Epithelial cell of esophagus (primary cell): Measurements from ENCODE around the gene ZNF787.

Experiments used
- DNase-seq: peaks from one replicate; pipeline ENCODE4 v3.0.0; 2010; ENCODE audit warnings: low read depth
- H3K4me3 ChIP-seq: 2 replicates; pipeline ENCODE4 v1.5.1; 2011; ENCODE audit warnings: mild to moderate bottlenecking, low read length, control low read depth
- TF ChIP-seq, protein P1 (sequence below): IDR thresholded peaks from 2 replicates; pipeline ENCODE4 v1.5.1; 2011; ENCODE audit warnings: low read depth, mild to moderate bottlenecking, low read length, control low read depth, inconsistent platforms; ENCODE audit not compliant: insufficient read depth; ENCODE audit errors: missing control alignments

Gene ZNF787

GRCh38 chr19:56117376-56117884 is 3.7 kb downstream of the ZNF787 start:
- TF ChIP-seq, protein P1, sequence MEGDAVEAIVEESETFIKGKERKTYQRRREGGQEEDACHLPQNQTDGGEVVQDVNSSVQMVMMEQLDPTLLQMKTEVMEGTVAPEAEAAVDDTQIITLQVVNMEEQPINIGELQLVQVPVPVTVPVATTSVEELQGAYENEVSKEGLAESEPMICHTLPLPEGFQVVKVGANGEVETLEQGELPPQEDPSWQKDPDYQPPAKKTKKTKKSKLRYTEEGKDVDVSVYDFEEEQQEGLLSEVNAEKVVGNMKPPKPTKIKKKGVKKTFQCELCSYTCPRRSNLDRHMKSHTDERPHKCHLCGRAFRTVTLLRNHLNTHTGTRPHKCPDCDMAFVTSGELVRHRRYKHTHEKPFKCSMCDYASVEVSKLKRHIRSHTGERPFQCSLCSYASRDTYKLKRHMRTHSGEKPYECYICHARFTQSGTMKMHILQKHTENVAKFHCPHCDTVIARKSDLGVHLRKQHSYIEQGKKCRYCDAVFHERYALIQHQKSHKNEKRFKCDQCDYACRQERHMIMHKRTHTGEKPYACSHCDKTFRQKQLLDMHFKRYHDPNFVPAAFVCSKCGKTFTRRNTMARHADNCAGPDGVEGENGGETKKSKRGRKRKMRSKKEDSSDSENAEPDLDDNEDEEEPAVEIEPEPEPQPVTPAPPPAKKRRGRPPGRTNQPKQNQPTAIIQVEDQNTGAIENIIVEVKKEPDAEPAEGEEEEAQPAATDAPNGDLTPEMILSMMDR = no peak
- no peak overlapping the region for H3K4me3 ChIP-seq
- no peak for DNase-seq

DNA sequence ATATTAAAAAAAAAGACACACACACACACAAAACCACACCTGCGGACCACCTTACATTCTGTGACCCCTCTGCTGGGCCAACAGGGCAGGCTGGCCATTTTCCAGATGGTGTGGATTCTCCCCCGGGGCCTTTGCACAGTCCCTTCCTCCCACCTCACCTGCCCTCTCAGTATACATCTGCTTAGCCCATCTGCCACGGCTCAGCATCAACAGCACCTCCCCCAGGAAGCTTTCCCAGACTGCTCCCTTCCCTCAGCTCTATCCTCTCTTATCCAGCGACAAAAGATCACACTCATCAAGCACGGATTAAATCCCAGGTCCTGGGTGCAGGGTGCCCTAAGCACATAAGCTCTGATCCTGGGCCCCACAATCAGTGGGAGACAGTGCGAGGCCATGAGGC is 4.5 kb downstream of the ZNF787 start:
- no peak overlapping the region for H3K4me3 ChIP-seq
- TF ChIP-seq, protein P1 = no peak
- DNase-seq = no peak

DNA sequence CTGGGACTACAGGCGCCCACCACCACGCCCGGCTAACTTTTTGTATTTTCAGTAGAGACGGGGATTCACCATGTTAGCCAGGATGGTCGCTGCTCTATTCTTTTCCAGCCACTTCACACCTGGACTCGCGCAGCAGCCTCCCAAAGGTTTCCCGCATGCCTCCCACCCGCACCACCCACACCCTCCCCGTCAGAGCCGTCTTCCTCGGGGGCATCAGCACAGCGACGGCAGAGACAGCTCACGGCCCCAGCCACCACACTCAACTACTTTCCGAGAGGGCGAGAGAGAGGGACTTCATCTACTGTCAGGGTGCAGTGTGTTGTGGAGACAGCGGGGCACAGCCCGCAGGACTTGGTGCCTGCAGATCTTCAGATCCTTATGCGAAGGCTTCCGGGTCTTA is 5.6 kb downstream of the ZNF787 start:
- TF ChIP-seq, protein P1 = no peak
- DNase-seq = no peak

DNA sequence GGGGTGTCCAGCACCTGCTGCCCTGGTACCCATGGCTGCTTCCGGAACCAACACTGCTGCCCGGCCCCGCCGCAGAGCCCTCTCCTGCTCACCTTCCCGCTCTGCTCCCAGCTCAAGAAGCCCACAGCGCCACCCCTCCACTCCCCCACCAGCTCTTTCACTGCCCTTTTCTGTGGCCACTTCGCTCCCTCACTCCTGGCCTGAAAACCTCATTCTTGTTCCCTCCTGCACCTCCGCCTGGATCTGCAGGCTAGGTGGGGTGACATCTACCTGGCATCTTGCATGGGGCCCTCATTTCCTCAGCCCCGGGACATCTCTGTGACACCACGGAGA is 6.4 kb downstream of the ZNF787 start:
- TF ChIP-seq, protein P1 = no peak
- DNase-seq = no peak
- no peak overlapping the region for H3K4me3 ChIP-seq

More for the DNA sequence above, 5.6 kb downstream of the ZNF787 start:
- no peak overlapping the region for H3K4me3 ChIP-seq

DNA sequence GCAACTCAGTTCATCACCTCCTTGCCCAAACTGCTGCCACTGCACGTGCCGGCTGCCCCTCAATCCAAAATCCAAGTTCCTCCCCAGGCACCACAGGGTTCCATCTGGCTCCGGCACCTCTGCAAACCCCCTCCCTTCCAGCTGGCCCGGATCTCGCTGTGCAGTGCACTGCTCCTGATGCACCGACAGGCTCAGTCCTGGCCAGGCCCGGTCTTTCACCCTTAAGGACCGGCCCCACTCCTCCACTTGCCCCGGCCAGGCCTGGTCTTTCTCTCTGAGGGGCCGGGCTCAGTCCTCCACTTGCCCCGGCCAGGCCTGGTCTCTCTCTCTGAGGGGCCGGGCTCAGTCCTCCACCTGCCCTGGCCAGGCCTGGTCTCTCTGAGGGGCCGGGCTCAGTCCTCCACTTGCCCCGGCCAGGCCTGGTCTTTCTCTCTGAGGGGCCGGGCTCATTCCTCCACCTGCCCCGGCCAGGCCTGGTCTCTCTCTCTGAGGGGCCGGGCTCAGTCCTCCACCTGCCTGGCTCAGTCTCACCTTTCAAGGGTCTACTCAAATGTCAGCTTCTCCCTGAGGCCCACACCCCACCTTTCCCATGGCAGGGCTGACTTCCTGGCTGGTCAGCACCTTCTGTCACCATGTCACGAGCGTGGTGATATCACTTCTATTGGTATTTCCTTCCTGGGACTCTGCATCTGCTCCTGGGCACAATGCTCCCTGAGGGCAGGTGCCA is 6.9 kb downstream of the ZNF787 start:
- TF ChIP-seq, protein P1 = no peak

GRCh38 chr19:56113074-56113632 is 7.9 kb downstream of the ZNF787 start:
- H3K4me3 ChIP-seq = no peak overlapping the region

More for the DNA sequence above, 6.9 kb downstream of the ZNF787 start:
- DNase-seq = no peak
- H3K4me3 ChIP-seq = no peak overlapping the region

More at GRCh38 chr19:56113074-56113632, 7.9 kb downstream of the ZNF787 start:
- no peak for DNase-seq
- TF ChIP-seq, protein P1 = no peak
